Neural cell (in vitro differentiated cells): ENCODE data around the gene PDZRN3. TPM values are rescaled to one million over a fixed set of nuclear protein-coding genes. Genes with fewer than 3 reads are reported as not detected.

ENCODE experiments used
- H2AFZ ChIP-seq: fragments of 200-600, 300-800 bp; sonication (generic), shearing (Covaris generic); 2 replicates; pipeline ENCODE4 v1.6.0; 2014; ENCODE audit warnings: low read depth, mild to moderate bottlenecking, antibody characterized with exemption, low read length, moderate library complexity
- H3F3A ChIP-seq: fragments of 200-600 bp; shearing (Covaris generic); 2 replicates; pipeline ENCODE4 v1.6.1; 2016; ENCODE audit warnings: mild to moderate bottlenecking, moderate library complexity, mixed read lengths, antibody characterized with exemption, low read length; ENCODE audit not compliant: insufficient read depth, poor library complexity, severe bottlenecking
- H3K27ac ChIP-seq: fragments of 200-600, 300-800 bp; sonication (generic), shearing (Covaris generic); 2 replicates; pipeline ENCODE4 v1.5.1; 2014; ENCODE audit warnings: mild to moderate bottlenecking, low read length, moderate library complexity
- H3K27me3 ChIP-seq: fragments of 300-800, 200-600 bp; sonication (generic), shearing (Covaris generic); 2 replicates; pipeline ENCODE4 v1.6.0; 2014; ENCODE audit warnings: mild to moderate bottlenecking, low read depth, low read length, moderate library complexity; ENCODE audit not compliant: insufficient read depth
- H3K36me3 ChIP-seq: fragments of 300-800, 200-600 bp; sonication (generic), shearing (Covaris generic); 2 replicates; pipeline ENCODE4 v1.5.1; 2014; ENCODE audit warnings: mild to moderate bottlenecking, antibody characterized with exemption, low read length, moderate library complexity; ENCODE audit not compliant: insufficient read depth
- H3K4me2 ChIP-seq: fragments of 300-800, 200-600 bp; sonication (generic), shearing (Covaris generic); 2 replicates; pipeline ENCODE4 v1.6.0; 2014; ENCODE audit warnings: mild to moderate bottlenecking, low read length
- H3K4me3 ChIP-seq: fragments of 300-800, 200-600 bp; sonication (generic), shearing (Covaris generic); 2 replicates; pipeline ENCODE4 v1.5.1; 2014; ENCODE audit warnings: mild to moderate bottlenecking, low read length, moderate library complexity
- H3K79me2 ChIP-seq: fragments of 200-600 bp; shearing (Covaris generic); replicated peaks from 2 replicates; pipeline ENCODE4 v1.6.0; 2014; ENCODE audit warnings: mild to moderate bottlenecking, low read length, moderate library complexity; ENCODE audit not compliant: insufficient read depth
- H3K9ac ChIP-seq: fragments of 300-800, 200-600 bp; sonication (generic), shearing (Covaris generic); 2 replicates; pipeline ENCODE4 v1.6.1; 2016; ENCODE audit warnings: mild to moderate bottlenecking, low read length, mixed read lengths
- H3K9me2 ChIP-seq: fragments of 200-600 bp; shearing (Covaris generic); 2 replicates; pipeline ENCODE4 v1.6.1; 2016; ENCODE audit warnings: mild to moderate bottlenecking, low read length, mixed read lengths; ENCODE audit not compliant: insufficient read depth
- H3K9me3 ChIP-seq: fragments of 200-600, 300-800 bp; sonication (generic), shearing (Covaris generic); 2 replicates; pipeline ENCODE4 v1.6.1; 2016; ENCODE audit warnings: mild to moderate bottlenecking, mixed run types, low read length, moderate library complexity, mixed read lengths
- H4K20me1 ChIP-seq: fragments of 200-600 bp; shearing (Covaris generic); 2 replicates; pipeline ENCODE4 v1.6.1; 2016; ENCODE audit warnings: mild to moderate bottlenecking, mixed run types; ENCODE audit not compliant: insufficient read depth
- CTCF ChIP-seq: fragments of 450-650 bp; IDR thresholded peaks from 2 replicates; pipeline ENCODE4 v1.5.1; 2014; ENCODE audit warnings: antibody characterized with exemption, mild to moderate bottlenecking, moderate library complexity; ENCODE audit not compliant: poor library complexity, severe bottlenecking
- EP300 ChIP-seq: fragments of 450-650 bp; conservative IDR thresholded peaks from 2 replicates; pipeline ENCODE4 v1.6.1; 2014; ENCODE audit warnings: antibody characterized with exemption, mild to moderate bottlenecking, moderate library complexity; ENCODE audit not compliant: poor library complexity, severe bottlenecking
- EZH2 ChIP-seq: fragments of 200-600, 300-800 bp; shearing (Covaris generic), sonication (generic); IDR thresholded peaks from 2 replicates; pipeline ENCODE4 v1.6.1; 2014; ENCODE audit warnings: antibody characterized with exemption, low read length, borderline replicate concordance, mild to moderate bottlenecking; ENCODE audit not compliant: insufficient read depth, poor library complexity, severe bottlenecking
- MXI1 ChIP-seq: fragments of 450-650 bp; conservative IDR thresholded peaks from 2 replicates; pipeline ENCODE4 v1.6.1; 2014; ENCODE audit warnings: antibody characterized with exemption, mild to moderate bottlenecking; ENCODE audit not compliant: poor library complexity, severe bottlenecking
- POLR2AphosphoS5 ChIP-seq: IDR thresholded peaks from 2 replicates; pipeline ENCODE4 v1.6.1; 2012
- RAD21 ChIP-seq: fragments of 450-650 bp; conservative IDR thresholded peaks from 2 replicates; pipeline ENCODE4 v1.6.1; 2014; ENCODE audit warnings: antibody characterized with exemption, mild to moderate bottlenecking, moderate library complexity
- REST ChIP-seq: IDR thresholded peaks from 2 replicates; pipeline ENCODE4 v1.6.1; 2012; ENCODE audit warnings: borderline replicate concordance
- SMC3 ChIP-seq: fragments of 450-650 bp; conservative IDR thresholded peaks from 2 replicates; pipeline ENCODE4 v1.6.1; 2014; ENCODE audit warnings: antibody characterized with exemption, mild to moderate bottlenecking, moderate library complexity; ENCODE audit not compliant: poor library complexity
- TAF1 ChIP-seq: IDR thresholded peaks from 2 replicates; pipeline ENCODE4 v1.6.1; 2012; ENCODE audit warnings: low read depth
- polyA plus RNA-seq: library from polyadenylated mRNA; depleted of rRNA; stranded (reverse); fragments of >200 nt; gene quantifications from 2 replicates; pipeline ENCODE4 v1.2.3, GENCODE V29; 2014

PDZRN3 gene
- polyA plus RNA-seq, 1 donor from 2014 or later, result 1.1 TPM

GRCh38 chr3:73422571-73422970, 202.2 kb downstream of the PDZRN3 start:
- Histone ChIP-seq H3K9me2 (no peaks in the 10 kb centered on the region), H3K27me3 (no peaks in the 10 kb centered on the region), H3K27ac (no peak overlapping the region), H3K4me3 (no peak overlapping the region), H3K4me2 (no peak overlapping the region), H3K9ac (no peak overlapping the region), H2AFZ (no peak overlapping the region), H3F3A (no peaks in the 10 kb centered on the region), H3K36me3 (no peaks in the 10 kb centered on the region), H3K9me3 (no peaks in the 10 kb centered on the region), H3K79me2 (no peaks in the 10 kb centered on the region), H4K20me1 (no peaks in the 10 kb centered on the region)
- no peak for TF ChIP-seq REST

- Histone ChIP-seq H3K27ac (no peak overlapping the region), H3K9ac (no peak overlapping the region), H3K9me3 (no peaks in the 10 kb centered on the region), H3K36me3 (no peaks in the 10 kb centered on the region), H3K79me2 (no peaks in the 10 kb centered on the region), H4K20me1 (no peaks in the 10 kb centered on the region), H3K4me2 (no peak overlapping the region), H3K4me3 (no peak overlapping the region), H3F3A (no peaks in the 10 kb centered on the region), H3K27me3 (no peaks in the 10 kb centered on the region), H2AFZ (no peak overlapping the region), H3K9me2 (no peaks in the 10 kb centered on the region)
- no peak for TF ChIP-seq SMC3
- no peak for TF ChIP-seq MXI1
- no peak for TF ChIP-seq EP300
- no peak for TF ChIP-seq RAD21
- no peak for TF ChIP-seq TAF1
- TF ChIP-seq CTCF, result no peak
- TF ChIP-seq REST, result no peak
- no peak for TF ChIP-seq EZH2
- no peak for TF ChIP-seq POLR2AphosphoS5
These were observed 204.8 kb downstream of the PDZRN3 start for GRCh38 chr3:73419942-73420341.
